Panc1 (cell line): Measurements from ENCODE around the gene DACH1. TPM values are rescaled to one million over a fixed set of nuclear protein-coding genes. Genes with fewer than 3 reads are reported as not detected.

Experiments
- ATAC-seq: fragments of 200-7000 bp; cut with Tn5 transposase; 2 replicates; pipeline ENCODE4 v1.9.1; 2020; ENCODE audit warnings: mild to moderate bottlenecking, moderate library complexity
- BruUV-seq: library from RNA; stranded (reverse); fragments of 400-500 nt; replicated peaks from 2 replicates; lab custom pipeline; 2021; lab: Mats Ljungman, UMichigan
- CTCF ChIA-PET: fragments of 300-600 bp; sonication (Branson Sonifier 250); formaldehyde crosslinking; loops from one replicate; lab custom pipeline; 2022; ENCODE audit warnings: antibody characterized with exemption; lab: Charles Lee
- POLR2A ChIA-PET: fragments of 300-600 bp; sonication (Branson Sonifier 250); formaldehyde crosslinking; loops from one replicate; lab custom pipeline; 2022; ENCODE audit warnings: antibody characterized with exemption; lab: Charles Lee
- DNase-seq: peaks from one replicate; pipeline ENCODE4 v3.0.0-alpha.2; 2010; ENCODE audit warnings: low read depth, low spot score
- H3K27ac ChIP-seq: 2 replicates; pipeline ENCODE4 v1.5.1; 2011; ENCODE audit warnings: mild to moderate bottlenecking, low read length, inconsistent platforms
- H3K27me3 ChIP-seq: fragments of 200-500 bp; sonication (Bioruptor generic); 2 replicates; pipeline ENCODE4 v1.6.0; 2014; ENCODE audit warnings: low read length, inconsistent platforms; ENCODE audit not compliant: control insufficient read depth, insufficient read depth
- H3K36me3 ChIP-seq: fragments of 200-500 bp; sonication (Bioruptor generic); 2 replicates; pipeline ENCODE4 v1.5.1; 2014; ENCODE audit warnings: inconsistent platforms, mild to moderate bottlenecking, low read length, moderate library complexity; ENCODE audit not compliant: control insufficient read depth, insufficient read depth
- H3K4me1 ChIP-seq: 2 replicates; pipeline ENCODE4 v1.5.1; 2011; ENCODE audit warnings: inconsistent platforms, mild to moderate bottlenecking, low read length, moderate library complexity; ENCODE audit not compliant: control insufficient read depth, insufficient read depth
- H3K4me3 ChIP-seq, 2 experiments: 2 replicates each; pipeline ENCODE4 v1.5.1; 2011 to 2012; ENCODE audit warnings: low read depth in 2 of 2, low read length in 2 of 2, mild to moderate bottlenecking in 2 of 2, inconsistent platforms in 1 of 2, moderate library complexity in 1 of 2
- H3K9me3 ChIP-seq: fragments of 200-500 bp; sonication (Bioruptor generic); 2 replicates; pipeline ENCODE4 v1.5.1; 2014; ENCODE audit warnings: low read depth, mild to moderate bottlenecking, inconsistent platforms, low read length, moderate library complexity; ENCODE audit not compliant: control insufficient read depth, insufficient read depth
- CTCF ChIP-seq: fragments of 450-650 bp; IDR thresholded peaks from 2 replicates; pipeline ENCODE4 v1.5.1; 2017; ENCODE audit warnings: mild to moderate bottlenecking
- POLR2AphosphoS5 ChIP-seq: IDR thresholded peaks from 2 replicates; pipeline ENCODE4 v1.6.1; 2012; ENCODE audit warnings: mild to moderate bottlenecking, low read depth, low read length, moderate library complexity
- REST ChIP-seq, 2 experiments: IDR thresholded peaks; 2 replicates each; pipeline ENCODE4 v1.6.1; 2011 to 2012; ENCODE audit warnings: low read depth in 2 of 2, control low read depth in 1 of 2, low read length in 1 of 2, mild to moderate bottlenecking in 1 of 2, moderate library complexity in 1 of 2; ENCODE audit not compliant: insufficient read depth in 1 of 2
- SIN3A ChIP-seq: IDR thresholded peaks from 2 replicates; pipeline ENCODE4 v1.6.1; 2012; ENCODE audit warnings: low read depth, mild to moderate bottlenecking, low read length, moderate library complexity, borderline replicate concordance; ENCODE audit not compliant: insufficient read depth
- TCF7L2 ChIP-seq: IDR thresholded peaks from 2 replicates; pipeline ENCODE4 v1.6.1; 2011; ENCODE audit warnings: mild to moderate bottlenecking, low read depth, low read length, inconsistent platforms
- in situ Hi-C: cut with HindIII; loops from 2 replicates; pipeline ENCODE4 v1.10.0; 2016; ENCODE audit warnings: low sequenced_read_pairs, low pct_unique_long_range_greater_than_20kb
- intact Hi-C: fragments of 100-400 bp; cut with micrococcal nuclease; formaldehyde crosslinking; loops from one replicate; pipeline ENCODE4 v1.10.0; 2022; ENCODE audit not compliant: unreplicated experiment
- total RNA-seq: library from RNA; stranded (reverse); gene quantifications from one replicate; pipeline ENCODE4 v1.2.1, GENCODE V29; 2021; ENCODE audit not compliant: unreplicated experiment

Gene DACH1
- total RNA-seq, 1 experiment from 2014 or later = 0.54 TPM

GRCh38 chr13:71499944-71500514, 367.0 kb downstream of the DACH1 start:
- TF ChIP-seq POLR2AphosphoS5 (no peak), TCF7L2 (no peak), REST (IDR thresholded peaks at IDR 0.05; ENCODE audit: insufficient read depth in 1 of 2, low read depth in 2 of 2, low read length in 1 of 2) (no peak), SIN3A (no peak), CTCF (no peak)
- Histone ChIP-seq H3K27me3 (no peaks in the 10 kb centered on the region), H3K4me1 (no peaks in the 10 kb centered on the region), H3K9me3 (no peaks in the 10 kb centered on the region), H3K4me3 (no peak overlapping the region), H3K27ac (no peak overlapping the region), H3K36me3 (no peaks in the 10 kb centered on the region)
- no peak for ATAC-seq
- CTCF ChIA-PET = no interaction called here
- intact Hi-C loops = no loop called here
- no peak for DNase-seq
- in situ Hi-C loops = no loop called here
- POLR2A ChIA-PET = no interaction called here
- BruUV-seq = no TSS peak

- Histone ChIP-seq H3K9me3 (no peaks in the 10 kb centered on the region), H3K36me3 (no peaks in the 10 kb centered on the region), H3K27ac (no peak overlapping the region), H3K4me3 (no peak overlapping the region), H3K27me3 (no peaks in the 10 kb centered on the region), H3K4me1 (no peaks in the 10 kb centered on the region)
- intact Hi-C loops (no loop called here), in situ Hi-C loops (no loop called here)
- POLR2A ChIA-PET = no interaction called here
- ATAC-seq (no peak), DNase-seq (no peak)
- TF ChIP-seq REST (IDR thresholded peaks at IDR 0.05; ENCODE audit: insufficient read depth in 1 of 2, low read depth in 2 of 2, low read length in 1 of 2) (no peak), CTCF (no peak), SIN3A (no peak), POLR2AphosphoS5 (no peak), TCF7L2 (no peak)
- BruUV-seq = no TSS peak
- CTCF ChIA-PET = no interaction called here
These were observed 367.8 kb downstream of the DACH1 start for GRCh38 chr13:71499235-71499634.
